CD4-positive, alpha-beta T cell treated with Interferon alpha-2 for 1 hour (primary cell): ENCODE measurements around the gene RNF13.
A peak's percentile ranks its signal among the peaks of the same experiment; 100 is the strongest.

Experiments used
- DNase-seq, 2 donors: peaks; one replicate each; pipeline ENCODE4 v3.0.0-alpha.2; 2020 to 2022

The RNF13 gene, protein sequence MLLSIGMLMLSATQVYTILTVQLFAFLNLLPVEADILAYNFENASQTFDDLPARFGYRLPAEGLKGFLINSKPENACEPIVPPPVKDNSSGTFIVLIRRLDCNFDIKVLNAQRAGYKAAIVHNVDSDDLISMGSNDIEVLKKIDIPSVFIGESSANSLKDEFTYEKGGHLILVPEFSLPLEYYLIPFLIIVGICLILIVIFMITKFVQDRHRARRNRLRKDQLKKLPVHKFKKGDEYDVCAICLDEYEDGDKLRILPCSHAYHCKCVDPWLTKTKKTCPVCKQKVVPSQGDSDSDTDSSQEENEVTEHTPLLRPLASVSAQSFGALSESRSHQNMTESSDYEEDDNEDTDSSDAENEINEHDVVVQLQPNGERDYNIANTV

DNA sequence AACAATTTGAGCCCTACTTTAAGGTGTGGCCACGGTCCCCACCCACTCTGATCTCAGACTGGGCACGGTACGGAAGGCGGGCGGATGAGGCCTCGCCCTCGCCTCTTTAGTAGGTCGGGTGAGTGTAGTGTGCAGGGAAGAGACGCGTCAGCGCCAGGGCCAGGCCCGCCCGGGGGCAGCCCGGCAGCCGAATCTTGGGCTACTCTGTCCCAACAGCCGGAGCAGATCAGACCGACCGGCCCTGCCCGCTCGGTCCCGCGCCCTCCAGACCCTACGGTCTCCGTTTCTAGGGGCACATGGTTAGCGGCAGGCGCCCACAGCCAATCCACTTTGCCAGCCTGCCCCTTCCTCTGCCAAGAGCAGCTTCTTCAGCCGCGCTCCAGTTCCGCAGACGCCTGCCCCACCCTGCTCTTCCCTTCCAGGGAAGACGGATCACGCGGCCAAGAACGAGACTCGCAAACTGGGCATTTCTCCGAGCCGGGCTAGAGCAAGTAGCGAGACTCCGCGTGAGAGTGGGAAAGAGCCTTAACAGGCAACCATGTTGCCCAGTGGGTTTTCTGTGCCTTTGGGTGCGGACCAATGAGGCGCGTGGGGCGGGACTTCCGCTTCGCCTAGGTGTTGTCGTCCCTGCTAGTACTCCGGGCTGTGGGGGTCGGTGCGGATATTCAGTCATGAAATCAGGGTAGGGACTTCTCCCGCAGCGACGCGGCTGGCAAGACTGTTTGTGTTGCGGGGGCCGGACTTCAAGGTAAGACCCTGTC lies at the start of gene RNF13:
Gene RNF13, plus strand, starts transcription at position 610 of the 761 bp plus-strand sequence. CDS start 32,812 bp downstream, outside the sequence.
- peak; percentile 91 to 92 for DNase-seq

DNA sequence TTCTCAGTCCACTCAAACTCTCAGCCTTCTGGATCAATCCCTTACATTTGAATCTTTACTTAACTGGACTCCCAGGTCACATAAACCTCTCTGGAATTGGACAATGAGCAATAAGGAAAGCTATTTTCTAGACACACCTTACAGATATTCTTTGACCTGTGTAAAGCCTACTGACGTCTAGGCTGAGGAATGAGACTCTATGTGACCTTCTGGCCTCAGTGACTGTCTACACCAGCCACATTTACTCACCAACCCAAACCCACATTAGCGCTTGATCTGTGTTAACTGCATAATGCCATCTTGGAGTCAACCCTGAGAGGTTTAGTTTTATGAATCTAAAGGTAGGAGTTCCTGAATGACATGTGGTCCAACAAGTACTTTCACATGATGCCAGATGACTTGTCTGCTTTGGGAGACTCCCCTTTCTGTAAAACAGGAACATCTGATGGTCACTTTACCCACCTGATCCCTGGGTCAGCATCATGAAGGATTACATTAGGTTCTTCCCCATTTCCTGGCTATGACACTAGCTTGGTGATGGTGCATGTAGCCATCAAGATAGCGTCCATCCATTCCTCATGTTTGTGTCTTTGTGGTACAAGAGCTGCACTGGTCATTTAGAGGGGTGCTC lies 49.3 kb upstream of the RNF13 start:
- DNase-seq = no peak

DNA sequence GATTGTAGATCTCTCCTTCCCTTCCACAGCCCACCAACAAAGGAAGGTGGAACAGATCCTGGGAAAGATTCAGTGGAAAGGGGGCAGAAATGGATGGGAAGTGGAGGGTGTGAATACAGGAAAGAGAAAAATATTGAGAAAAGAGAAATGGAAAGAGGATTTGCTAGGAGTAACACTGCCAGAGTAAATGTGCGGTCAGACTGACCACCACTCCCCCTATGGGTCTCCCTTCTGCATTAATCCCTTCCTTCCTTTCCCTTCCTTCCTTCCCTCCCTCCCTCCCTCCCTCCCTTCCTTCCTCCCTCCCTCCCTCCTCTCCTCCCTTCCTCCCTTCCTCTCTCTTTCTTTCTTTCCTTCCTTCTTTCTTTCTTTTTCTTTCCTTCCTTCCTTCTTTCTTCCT lies 48.7 kb upstream of the RNF13 start:
- no peak for DNase-seq

DNA sequence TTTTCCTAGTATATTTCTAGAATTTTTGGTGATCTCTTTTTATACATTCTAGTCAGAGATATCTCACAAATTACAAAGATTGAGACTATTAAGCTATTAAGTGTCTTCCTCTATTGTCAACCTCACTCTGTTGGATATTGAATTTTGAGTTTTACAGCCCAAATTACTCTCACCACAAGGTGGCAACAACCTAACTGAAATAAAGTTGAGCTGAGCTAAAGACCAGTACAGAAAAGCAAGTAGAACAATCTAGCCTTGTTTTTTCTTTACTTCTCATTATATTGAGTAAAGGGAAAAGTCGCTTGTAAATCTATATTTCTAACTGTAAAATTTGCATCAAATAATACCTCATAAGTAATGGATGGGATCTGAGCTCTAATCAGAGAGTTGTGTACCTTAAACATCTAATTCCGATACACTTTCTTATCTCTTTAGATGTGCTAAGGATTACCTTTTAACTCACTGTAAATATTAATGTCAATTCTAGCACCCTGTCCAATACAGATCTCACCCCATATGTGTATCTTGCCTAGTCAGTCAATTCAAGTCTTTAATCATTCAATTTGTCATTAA lies 47.2 kb upstream of the RNF13 start:
- peak in 1 of 2 donors; percentile 19 for DNase-seq

DNA sequence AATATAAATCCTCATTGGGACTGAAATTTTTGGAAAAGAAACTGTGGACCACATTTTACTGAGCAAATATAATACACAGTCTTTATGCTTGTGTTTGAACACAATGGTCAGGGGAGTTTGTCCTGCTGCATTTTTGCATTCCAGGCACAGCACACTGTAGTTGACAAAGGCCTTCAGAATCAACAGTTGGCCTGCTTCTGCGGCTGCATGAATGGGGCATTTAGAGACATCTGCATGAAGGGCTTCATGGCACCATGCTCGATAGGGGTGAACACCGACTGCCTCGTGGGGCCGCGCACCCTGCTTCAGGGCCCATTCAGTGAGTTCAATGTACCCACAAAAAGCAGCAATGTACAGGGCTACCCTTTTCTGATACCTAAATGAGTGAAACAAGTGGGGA lies 45.3 kb upstream of the RNF13 start:
- DNase-seq = no peak

DNA sequence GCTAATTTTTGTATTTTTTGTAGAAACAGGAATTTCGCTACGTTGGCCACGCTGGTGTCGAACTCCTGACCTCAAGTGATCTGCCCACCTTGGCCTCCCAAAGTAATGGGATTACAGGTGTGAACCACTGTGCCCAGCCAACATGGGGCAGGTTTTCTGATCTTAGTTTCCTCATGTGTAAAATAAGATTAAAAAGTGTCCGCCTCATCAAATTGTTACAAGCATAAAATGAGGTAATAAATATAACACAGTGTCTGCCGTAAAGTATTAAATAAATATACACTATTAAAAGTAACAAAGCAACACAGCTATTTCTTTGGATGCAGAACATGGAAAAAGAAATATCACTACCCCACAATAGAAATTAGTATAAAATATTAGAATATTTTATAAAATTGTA lies 44.3 kb upstream of the RNF13 start:
- no peak for DNase-seq

DNA sequence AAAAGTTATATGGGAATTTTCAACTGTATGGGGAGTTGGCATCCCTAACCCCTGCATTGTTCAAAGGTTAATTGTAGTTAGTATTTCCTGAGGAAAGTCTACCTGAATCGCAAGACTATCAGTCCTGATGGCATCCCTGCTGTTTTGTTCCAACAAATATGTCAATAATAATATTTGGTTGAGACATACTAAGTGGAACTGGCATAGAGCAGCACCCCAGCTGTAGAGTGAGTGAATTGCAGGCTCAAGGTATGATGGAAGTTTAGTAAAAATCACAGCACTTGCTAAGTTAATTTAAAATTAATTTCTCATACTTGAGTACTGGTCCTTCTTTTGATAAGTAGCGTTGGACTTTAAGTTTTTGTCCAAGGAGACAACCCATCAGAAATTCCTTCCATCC lies 42.8 kb upstream of the RNF13 start:
- no peak for DNase-seq

DNA sequence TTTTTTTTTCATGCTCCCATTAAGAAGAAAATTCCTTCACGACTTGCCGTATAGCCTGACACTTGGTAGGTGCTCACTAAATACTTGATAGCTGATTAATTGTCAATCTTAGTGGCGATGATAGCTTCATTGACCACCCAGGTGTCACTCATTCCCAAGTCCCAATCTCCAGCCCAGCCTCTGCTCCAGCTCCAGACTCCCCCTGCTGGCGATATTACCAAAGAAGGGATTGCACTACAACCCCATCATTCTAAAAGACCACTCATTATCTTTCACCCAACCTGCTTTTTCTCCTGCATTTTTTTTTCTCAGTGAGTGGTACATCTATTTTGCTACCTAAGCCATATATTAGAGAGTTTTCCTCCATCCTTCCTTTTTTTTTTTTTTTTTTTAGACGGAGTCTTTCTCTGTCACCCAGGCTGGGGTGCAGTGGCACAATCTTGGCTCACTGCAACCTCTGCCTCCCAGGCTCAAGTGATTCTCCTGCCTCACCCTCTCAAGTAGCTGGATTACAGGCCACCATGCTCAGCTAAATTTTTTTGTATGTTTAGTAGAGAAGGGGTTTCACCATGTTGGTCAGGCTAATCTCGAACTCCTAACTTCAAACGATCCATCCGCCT lies 41.3 kb upstream of the RNF13 start:
- DNase-seq = peak; percentile 6 to 45

DNA sequence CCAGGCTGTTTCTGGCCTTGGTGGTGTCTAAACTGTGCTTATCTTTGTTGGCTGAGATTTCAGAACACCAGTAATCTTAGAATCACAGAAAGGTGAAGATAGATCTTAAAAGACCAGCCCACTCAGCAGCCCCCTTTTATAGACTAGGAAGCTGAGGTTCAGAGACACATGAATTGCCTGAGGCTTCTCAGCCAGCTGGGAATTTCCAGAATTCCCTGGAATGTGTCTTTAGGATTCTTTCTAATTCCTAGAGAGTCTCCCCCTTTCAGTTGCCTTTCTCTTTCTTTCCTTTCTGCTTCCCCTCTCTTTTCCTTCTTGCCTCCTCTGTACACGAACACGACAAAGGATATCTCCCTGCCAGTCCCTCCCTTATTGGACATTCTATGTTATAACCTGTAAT lies 40.2 kb upstream of the RNF13 start:
- DNase-seq = no peak

DNA sequence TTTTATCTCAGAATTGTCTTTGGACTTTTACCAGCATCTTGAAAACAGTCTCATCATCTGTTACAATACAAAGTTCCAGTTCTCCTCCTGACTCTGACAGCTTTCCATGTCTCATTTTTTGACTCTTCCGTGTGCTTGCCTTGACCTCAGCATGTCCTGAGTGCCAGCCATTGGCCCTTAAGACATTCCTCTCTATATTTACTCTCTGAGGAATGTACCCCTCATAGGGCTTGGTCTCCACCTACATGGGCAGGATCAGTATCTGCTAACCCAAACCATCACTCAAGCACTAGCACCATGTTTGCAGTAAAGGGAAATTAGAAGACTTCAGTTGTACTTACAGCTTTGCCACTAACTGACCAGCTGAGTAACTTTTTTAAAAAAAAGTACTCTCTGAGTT lies 36.8 kb upstream of the RNF13 start:
- no peak for DNase-seq

DNA sequence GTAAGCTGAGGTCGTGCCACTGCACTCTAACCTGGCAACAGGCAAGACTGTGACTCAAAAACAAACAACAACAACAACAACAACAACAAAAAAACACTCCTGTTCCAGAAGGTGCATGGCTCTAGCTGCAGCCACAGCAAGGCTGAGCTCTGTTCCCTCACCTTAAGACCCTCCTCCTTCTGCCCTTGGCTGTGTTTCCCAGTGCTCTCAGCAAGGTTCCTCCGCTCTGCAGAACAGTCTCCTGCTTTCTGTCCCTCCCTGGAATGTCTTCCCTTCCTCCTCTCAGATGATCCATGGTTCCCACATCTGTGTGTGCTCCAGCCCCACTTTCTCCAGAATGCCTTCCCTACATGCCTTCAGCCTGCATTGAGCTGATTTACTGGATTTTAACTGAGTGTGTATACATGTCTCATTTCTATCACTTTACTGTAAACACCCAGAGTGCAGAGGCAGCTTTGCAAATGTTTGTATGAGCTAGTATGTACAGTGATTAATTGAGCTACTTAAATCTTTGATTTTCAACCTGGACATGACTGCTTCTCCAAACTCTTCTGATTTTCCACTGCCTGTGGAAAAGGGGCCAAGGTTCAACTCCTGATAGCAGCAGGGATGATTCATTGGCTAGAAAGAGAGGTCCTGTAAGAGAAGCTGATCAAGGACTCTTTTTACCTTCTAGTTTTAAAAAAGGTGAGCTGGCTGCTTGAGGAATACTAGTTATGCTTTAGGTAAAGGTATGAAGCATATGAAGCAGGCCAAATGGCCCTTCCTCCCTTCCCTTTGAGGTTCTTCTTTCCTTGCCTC lies 35.4 kb upstream of the RNF13 start:
- DNase-seq = no peak

DNA sequence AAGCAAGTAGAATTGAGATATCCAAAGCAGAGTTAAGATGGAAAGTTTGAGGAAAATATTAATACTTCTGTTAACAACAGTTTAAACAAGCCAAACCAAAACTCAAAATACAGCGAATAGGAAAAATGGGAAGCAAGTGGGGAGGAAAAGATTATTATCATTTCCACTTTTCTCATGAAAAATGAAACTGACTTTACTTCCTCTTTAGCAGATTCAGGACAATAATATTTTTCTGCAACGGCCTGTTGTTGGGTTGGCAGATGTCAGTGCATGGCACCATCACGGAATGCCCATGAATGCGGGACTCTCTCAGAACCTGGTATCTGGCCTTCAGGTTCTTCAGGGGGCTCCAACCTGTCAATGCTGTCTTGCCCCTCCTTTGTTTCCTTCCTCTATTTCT lies 31.8 kb upstream of the RNF13 start:
- peak; percentile 5 to 14 for DNase-seq

DNA sequence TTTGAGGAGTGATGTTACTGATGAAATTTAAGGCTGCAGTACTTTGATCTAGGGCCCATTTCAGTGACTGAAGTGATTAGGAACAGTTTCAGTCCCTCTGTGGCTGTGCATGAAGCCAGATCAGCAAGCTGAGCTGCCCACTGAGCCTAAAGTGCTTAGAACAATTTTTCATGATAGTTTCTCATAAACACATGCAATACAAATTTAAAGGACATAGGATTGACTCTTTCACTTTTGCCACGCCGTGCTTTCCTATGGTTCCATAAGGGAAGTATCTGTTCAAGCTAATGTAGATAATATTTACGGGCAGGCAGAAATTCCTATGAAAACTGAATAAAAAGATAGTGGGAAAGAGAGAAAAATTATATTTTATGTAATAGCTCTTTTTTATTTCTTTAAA lies 31.3 kb upstream of the RNF13 start:
- DNase-seq = no peak

DNA sequence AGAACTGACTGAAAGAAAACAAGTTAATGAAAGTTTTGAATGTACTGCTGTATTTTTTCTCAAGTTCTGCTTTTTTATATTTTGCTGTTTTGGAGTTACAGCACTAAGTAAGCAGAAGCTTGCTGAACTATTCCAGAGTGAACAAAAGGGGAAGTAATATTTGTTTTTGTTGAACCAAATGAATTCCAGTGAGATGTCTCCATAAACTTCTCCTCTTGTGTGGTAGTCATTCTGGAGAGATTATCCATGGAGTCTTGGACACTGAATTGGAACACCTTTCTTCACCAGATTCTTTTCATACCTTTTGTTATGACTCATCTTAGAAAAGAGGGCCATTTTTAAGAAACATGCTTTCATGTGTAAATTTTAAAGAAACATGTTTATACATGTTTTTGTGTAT lies 29.4 kb upstream of the RNF13 start:
- no peak for DNase-seq

DNA sequence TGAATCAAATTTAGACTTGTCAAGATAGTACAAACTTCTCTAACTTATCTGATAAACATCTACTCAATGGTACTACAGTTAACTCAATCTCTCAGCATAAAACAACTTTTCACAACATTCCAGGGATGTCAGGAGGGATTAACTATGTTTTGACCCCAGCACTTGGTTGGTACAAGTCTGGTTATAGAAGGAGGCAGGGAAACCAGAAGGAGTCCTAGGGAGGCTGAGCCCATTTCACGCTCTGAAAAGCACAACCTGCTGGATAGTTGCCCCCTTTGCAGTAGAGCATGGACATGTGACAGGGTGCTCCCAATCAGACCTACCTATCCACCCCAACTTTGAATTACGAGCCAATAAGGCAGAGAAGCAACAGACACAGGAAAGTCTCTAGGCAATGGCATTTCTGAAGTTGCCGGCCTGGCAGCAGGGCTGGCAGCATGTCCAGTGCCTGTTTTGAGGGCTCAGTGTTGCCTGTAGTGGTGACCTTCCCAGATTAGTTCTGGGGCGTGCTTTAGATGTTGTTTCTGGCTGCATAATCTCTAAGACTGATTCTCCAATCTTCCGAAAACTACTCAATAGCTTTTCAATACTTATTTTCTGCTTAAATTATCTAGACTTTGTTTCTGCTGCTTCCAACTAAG lies 28.8 kb upstream of the RNF13 start:
- no peak for DNase-seq

DNA sequence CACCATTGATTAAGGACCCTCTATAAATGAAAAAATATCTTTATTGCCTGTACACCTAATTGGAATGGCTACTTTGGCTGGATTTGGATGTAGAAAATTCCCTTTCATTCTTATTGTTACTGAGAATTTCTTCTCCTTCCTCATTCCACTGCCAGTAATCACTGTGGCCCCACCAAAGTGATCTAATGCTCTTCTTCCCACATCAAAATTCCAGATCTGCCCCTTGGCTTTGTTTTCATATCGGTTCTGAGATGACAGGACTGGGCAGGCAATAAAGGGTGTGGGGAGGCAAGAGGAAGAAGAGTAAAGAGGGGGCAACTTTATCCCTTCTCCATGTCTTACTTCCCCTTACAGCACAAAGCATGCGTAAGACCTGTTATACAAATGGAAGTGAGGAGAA lies 22.7 kb upstream of the RNF13 start:
- DNase-seq = no peak

DNA sequence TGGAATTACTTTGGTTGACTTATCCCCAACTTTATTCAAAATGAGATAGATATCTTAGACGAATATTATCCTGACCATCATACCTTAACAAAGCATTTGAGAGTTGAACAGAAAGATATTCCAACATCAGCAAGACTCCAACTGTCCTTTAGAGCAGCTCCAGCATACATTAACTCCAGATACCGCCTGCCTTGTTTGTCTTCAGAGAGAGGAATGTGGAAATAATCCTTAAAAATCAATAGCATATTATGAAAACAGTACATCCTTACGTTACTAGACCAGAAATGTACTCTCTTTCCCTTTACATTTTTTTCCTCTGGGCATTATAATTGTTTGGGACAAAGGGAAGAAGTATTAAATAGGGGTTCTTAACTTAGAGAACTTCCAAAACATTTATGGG lies 22.3 kb upstream of the RNF13 start:
- DNase-seq = no peak

DNA sequence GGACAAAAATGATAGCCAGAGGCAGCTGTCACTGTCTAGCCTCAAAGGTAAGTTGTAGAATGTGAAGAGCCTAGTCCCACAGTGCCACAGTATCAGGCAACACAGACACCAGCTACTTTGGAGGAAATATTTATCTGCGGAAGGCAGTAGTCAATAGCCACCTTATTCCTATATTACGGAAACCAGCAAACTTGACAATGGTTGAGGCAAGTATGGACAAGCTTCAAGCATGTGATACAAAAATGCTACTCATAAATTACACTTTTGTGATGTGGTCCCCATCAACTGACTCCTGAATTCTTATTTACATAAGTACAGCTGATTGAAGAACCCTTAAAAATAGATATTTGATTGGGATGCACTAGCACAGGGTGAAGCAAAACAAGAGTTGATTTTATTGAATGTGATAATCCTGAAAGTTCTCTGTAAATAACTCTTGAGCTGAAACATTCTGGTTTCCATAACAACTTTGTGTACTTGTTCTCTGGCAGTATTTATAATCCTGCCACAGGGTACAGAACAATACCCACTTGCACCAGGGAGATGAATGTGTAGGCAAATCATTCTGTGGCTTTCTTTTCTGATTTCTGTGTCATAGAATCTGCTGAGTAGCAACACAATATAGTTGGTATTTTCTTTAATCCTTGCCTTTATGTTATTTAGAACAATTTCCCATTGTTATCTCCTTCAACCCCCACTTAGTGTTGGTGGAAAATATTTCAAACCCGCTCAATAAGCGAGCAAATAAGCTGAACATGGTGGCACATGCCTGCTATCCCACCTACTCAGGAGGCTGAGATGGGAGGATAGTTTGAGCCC lies 20.4 kb upstream of the RNF13 start, which contains the start of gene ANKUB1:
Gene ANKUB1, minus strand, starts transcription at position 103 of the 819 bp plus-strand sequence. CDS start 188 bp downstream, outside the sequence.
- DNase-seq = no peak

DNA sequence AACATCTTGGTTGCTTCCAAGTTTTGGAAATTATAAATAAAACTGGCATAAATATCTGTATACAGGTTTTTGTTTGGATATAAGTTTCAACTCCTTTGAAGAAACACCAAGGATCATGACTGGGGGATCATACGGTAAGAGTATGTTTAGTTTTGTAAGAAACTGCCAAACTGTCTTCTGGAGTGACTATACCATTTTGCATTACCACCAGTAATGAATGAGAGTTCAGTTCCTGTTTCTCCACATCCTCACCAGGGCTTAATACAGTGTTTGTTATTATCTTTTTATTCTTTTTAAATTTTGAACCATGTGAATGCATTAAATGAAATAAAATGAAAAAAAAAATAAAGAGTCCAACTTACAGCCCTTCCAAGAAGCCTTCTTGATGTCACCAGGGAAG lies 17.0 kb upstream of the RNF13 start:
- DNase-seq = no peak

DNA sequence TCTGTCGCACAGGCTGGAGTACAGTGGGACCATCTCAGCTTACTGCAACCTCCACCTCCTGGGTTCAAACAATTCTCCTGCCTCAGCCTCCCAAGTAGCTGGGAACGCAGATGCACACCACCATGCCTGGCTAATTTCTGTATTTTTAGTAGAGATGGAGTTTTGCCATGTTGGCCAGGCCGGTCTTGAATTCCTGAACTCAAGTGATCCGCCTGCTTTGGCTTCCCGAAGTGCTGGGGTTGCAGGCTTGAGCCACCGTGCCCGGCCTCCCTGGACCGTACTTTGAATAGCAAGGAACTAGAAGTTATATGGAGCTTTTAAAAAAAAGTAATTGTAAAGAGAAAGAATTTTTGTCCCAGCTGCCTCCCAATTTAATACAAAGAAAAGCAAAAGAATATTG lies 12.3 kb upstream of the RNF13 start:
- DNase-seq = no peak

DNA sequence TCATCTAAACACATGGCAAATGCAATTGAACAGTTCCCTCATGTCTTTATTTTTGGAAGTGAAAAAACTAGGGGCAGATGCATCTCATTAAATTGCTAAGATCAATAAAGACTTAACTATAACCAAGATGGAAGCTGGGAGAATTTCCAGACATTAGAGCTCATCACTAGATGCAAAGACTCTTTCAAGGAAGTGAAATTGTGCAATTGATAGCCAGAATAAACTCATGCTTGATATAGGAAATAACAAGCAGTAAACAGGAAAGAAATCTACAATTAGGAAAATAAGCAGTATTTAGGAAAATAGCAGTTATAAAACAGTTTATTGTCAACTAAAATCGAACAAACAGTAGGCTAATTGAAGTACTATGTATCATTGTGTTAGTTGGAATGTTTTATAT lies 11.8 kb upstream of the RNF13 start:
- no peak for DNase-seq
